RWPE1 (cell line): ENCODE data around the gene ZMIZ1.
"Not testable (repeated sequence)": the region's sequence is repeated elsewhere in the genome, so short reads cannot be mapped to it uniquely, and the experiment has no call there.

Experiments used
- CTCF ChIA-PET: fragments of 350-600 bp; sonication (Branson Sonifier 250); formaldehyde crosslinking; extraction: SDS; loops from one replicate; lab custom pipeline; 2021; lab: Yijun Ruan, JAX
- POLR2A ChIA-PET: fragments of 400-600 bp; formaldehyde crosslinking; extraction: SDS; loops from one replicate; lab custom pipeline; 2020; ENCODE audit warnings: antibody characterized with exemption; ENCODE audit not compliant: low non-redundant PET; lab: Yijun Ruan, JAX
- DNase-seq: peaks from one replicate; pipeline ENCODE4 v3.0.0; 2012; ENCODE audit warnings: low spot score
- H3K27ac ChIP-seq: fragments of 450-650 bp; 2 replicates; pipeline ENCODE4 v1.5.1; 2017
- TF ChIP-seq, protein P1 (sequence below): fragments of 450-650 bp; conservative IDR thresholded peaks from 2 replicates; pipeline ENCODE4 v1.5.1; 2017; ENCODE audit warnings: low read depth, mild to moderate bottlenecking

ZMIZ1 gene

DNA sequence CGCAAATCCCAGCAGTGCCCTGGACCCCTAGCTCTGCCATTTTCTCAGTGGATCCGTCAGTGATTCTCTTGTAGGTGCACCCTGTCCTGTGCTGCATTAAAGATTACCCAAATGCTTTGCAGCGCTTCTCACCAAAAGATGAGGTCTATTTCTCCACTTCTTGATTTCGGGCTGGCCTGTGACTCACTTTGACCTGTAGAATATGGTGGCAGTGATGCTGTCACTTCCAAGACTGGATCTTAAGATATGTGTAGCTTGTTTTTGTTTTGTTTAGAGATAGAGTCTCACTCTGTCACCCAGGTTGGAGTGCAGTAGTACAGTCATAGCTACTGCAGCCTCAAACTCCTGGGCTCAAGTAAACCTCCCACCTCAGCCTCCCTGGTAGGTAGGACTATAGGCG lies 37.0 kb upstream of the ZMIZ1 start:
- ChIA-PET POLR2A (no interaction called here), CTCF (no interaction called here)
- TF ChIP-seq, protein P1, sequence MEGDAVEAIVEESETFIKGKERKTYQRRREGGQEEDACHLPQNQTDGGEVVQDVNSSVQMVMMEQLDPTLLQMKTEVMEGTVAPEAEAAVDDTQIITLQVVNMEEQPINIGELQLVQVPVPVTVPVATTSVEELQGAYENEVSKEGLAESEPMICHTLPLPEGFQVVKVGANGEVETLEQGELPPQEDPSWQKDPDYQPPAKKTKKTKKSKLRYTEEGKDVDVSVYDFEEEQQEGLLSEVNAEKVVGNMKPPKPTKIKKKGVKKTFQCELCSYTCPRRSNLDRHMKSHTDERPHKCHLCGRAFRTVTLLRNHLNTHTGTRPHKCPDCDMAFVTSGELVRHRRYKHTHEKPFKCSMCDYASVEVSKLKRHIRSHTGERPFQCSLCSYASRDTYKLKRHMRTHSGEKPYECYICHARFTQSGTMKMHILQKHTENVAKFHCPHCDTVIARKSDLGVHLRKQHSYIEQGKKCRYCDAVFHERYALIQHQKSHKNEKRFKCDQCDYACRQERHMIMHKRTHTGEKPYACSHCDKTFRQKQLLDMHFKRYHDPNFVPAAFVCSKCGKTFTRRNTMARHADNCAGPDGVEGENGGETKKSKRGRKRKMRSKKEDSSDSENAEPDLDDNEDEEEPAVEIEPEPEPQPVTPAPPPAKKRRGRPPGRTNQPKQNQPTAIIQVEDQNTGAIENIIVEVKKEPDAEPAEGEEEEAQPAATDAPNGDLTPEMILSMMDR = no peak
- no peak overlapping the region for H3K27ac ChIP-seq
- no peak for DNase-seq

- CTCF ChIA-PET = no interaction called here
- POLR2A ChIA-PET = no interaction called here
Measured at GRCh38 chr10:79034271-79034876, 34.4 kb upstream of the ZMIZ1 start.

DNA sequence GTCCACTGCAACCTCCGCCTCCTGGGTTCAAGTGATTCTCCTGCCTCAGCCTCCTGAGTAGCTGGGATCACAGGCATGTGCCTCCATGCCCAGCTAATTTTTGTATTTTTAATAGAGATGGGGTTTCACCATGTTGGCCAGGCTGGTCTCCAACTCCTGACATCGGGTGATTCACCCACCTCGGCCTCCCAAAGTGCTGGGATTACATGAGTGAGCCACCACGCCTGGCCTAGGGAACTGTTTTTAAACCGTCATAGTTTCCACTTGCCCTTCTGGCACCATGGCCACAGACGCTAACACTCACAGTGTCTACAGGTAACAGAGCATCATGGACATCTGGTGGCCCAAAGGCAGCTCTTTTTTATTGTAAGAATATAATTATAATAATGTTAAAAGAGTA lies 32.4 kb upstream of the ZMIZ1 start:
- CTCF ChIA-PET = interaction anchor here (0.7 kb wide), 1 partner anchor 107 kb away, joined by 3 read pairs; no protein-coding TSS in a partner anchor
- DNase-seq, H3K27ac ChIP-seq, POLR2A ChIA-PET: not testable (repeated sequence)

More at GRCh38 chr10:79034271-79034876, 34.4 kb upstream of the ZMIZ1 start:
- TF ChIP-seq, protein P1 = no peak
- DNase-seq = no peak
- H3K27ac ChIP-seq = no peak overlapping the region

GRCh38 chr10:79038104-79038840 lies 30.5 kb upstream of the ZMIZ1 start:
- no peak overlapping the region for H3K27ac ChIP-seq
- TF ChIP-seq, protein P1 = no peak
- no peak for DNase-seq
- POLR2A ChIA-PET = no interaction called here
- CTCF ChIA-PET = interaction anchor here (0.6 kb wide), 1 partner anchor 337 kb away, joined by 3 read pairs; no protein-coding TSS in a partner anchor

DNA sequence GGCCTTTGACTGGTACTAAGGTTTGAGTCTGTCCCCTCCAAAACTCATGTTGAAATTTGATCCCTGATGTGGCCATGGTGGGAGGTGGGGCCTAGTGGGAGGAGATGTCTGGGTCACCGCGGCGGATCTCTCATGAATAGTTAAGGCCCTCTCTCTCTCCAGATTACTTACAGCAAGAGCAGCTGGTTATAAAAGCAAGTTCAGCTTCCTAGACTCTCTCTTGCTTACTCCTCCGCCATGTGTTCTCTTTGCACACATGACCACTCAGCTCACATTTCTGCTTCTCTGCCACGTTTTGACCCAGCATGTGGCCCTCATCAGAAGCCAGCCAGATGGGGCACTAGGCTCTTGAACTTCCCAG lies 29.9 kb upstream of the ZMIZ1 start:
- no peak overlapping the region for H3K27ac ChIP-seq
- ChIA-PET POLR2A (no interaction called here), CTCF (no interaction called here)
- TF ChIP-seq, protein P1 = no peak
- DNase-seq = no peak

DNA sequence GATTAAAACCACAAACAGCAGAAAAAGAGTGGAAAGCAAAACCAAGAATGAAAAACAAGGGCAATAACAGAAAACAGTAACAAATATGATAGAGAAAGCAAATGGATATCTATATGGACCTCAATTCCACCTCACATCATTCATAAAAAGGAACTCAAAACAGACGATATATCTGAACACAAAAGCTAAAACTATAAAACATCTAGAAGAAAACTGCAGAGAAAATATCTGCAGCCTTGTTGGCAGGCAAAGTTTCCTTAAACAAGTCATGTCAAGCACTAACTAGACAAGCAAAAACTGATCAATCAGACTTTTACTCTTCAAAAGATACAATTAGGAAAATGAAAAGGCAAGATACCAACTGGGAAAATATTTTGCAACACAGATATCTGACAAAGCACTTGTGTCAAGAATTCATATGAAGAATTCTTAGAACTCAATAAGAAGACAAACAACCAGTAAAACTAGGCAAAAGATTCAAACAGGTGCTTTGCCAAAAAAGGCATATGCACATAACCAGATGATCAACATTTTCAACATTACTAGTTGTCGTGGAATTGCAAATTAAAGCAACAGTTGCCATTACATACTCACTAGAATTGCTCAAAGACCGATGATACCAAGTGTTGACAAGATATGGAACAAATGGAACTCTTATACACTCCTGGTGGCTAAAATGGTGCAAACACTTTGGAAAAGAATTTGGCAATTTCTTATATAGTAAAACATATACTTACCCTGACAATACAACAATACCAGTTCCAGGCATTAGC lies 25.9 kb upstream of the ZMIZ1 start:
- no peak for DNase-seq
- no peak overlapping the region for H3K27ac ChIP-seq
- CTCF ChIA-PET = no interaction called here
- TF ChIP-seq, protein P1 = no peak
- POLR2A ChIA-PET = no interaction called here
